HG02642 (cell line): ENCODE results near the gene MTUS2.

Experiments
- ATAC-seq: cut with Tn5 transposase; IDR thresholded peaks from one replicate; pipeline ENCODE4 v1.9.1; 2021; ENCODE audit warnings: mild to moderate bottlenecking; ENCODE audit not compliant: unreplicated experiment, poor library complexity

MTUS2 gene

DNA sequence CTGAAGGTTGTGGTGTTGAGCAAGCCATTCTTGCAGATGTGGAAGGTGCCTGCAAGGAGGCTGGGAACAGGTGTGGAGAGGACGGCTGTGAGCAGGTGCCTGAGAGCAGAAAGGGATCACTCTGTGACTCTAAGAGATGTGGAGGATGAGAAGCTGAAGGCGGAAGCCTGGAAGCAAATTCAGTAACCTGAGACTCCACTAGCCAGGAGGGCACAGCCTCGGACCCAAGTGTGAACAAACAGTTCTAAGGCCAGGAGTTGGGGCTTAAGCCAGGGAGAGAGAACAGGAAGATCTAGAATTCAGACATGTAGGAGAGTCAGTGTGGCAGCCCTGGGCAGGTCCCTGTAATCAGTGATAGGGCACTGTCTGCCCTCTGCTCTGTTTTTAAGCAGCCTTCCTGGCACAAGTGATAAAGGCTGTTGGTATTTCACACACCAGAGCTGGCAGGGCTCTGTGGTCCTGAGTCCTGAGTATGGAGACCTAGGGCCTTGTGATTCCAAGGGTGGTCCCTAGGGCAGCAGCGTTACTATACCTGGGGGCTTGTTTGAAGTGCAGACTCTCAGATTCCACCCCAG lies 644.1 kb downstream of the MTUS2 start:
- no peak for ATAC-seq

DNA sequence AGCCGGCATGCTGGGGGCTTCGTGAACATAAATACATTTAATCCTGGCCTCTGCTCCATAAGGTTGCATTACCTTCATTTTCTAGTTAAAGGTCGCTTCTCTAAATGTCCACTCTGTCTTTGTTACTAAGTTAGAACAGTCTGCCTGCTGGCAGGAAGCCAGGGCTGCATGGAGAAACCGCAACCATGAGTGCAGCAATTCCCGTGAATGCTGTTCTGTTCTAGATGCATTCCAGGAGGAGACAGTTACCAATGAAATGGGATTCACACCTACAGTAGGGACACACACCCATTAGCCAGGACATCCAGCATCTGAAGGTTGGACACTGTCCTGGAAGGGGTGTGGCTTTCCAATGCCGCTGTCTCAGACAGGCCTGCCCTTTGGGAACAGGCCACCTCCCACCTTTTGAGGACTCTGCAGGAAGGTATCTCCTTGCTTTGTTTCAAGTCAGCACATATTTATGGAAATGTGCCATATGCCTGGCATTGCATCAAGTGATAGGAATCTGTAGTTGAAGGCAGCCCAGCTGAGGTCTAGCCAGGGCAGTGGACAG lies 645.7 kb downstream of the MTUS2 start:
- no peak for ATAC-seq

DNA sequence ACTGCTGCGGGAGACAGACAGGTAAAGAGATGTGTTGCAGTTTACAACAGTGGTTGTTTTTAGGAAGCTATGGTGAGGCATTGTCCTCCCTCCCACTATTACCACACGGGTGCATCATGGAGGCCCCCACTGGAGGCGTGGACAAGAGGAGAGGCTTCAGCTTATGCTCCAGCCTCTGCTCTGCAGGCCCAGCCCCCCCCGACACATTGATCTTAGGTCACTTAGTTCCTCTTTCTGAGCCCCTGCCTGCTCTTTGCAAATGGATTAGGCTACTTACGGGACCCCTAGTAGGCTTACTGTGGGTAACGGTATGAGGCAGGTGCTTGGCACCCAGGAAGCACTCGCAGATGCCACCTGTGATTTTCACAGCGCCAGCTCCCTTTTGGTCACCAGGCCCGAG lies 651.4 kb downstream of the MTUS2 start:
- ATAC-seq = no peak

DNA sequence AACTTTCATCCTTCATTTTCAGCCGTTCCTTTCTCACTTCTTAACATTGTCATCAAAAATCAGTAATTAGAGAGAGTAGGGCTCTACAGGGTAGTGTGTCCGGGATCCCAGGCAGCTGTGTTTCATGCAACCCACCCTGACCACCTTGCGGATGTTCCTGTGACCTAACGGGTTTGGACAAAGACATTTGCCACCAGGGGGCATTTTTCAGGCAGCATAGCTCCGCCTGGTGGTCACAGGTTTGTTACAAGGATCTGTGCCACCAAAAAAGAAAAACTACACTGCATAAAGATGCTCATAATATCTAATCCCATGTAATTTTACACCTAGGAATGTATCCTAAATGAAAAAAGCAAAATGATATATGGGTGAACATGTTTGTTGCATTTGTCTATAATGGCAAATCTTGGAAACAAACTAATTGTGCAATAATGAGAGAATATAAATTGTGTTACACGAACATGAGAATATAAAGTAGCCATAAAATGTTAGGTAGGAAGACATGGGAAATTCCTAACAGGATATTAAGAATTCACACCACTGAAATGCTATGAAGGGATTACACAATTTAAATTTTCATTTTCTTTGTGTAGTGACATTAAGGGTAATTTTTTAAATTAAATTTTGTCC lies 652.3 kb downstream of the MTUS2 start:
- ATAC-seq = peak; percentile 70

DNA sequence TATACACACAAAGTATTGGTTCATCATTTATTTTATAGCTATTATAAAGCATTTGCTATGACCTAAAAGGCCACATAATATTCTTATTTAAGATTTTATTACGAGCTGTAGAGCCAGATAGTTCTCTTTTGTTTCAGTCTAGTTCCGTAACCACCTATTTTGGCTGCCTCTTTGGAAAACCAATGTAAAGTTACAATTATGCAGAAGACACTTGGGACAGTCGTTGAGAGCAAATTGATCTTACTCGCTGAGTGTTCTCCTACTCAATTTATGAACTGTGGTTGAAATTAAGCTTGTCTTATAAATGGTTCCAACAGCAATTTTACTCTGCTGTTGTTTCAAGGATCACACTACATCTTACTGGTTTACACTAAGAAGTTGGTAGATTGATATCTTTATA lies 653.0 kb downstream of the MTUS2 start:
- ATAC-seq = no peak

DNA sequence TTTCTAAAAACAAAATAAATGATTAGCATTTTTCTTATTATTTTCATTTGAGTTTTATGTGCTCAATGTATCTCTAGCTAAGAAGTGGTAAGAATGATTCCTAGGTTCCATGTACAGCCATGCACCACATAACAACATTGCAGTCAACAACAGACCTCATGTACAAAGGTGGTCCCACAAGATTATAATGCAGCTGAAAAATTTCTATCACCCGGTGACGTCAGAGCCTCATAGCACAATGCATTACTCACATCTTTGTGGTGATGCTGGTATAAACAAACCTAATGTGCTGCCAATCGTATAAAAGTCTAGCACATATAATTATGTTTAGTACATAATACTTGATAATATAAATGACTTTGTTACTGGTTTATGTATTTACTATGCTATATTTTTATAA lies 654.9 kb downstream of the MTUS2 start:
- no peak for ATAC-seq

DNA sequence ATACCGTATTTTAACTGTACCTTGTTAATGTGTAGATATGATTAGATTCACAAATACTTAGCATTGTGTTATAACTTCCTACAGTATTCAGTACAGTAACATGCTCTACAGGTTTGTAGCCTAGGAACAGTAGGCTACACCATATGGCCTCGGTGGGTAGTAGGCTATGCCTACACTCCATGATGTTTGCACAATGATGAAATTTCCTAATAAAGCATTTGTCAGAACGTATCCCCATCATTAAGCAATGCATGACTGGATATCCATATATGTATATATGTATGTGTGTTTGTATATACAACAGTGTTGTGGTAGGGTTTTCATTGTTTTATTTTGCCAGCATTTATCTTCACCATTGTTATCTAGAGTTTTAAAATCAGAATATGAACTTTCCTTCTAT lies 655.9 kb downstream of the MTUS2 start:
- no peak for ATAC-seq

DNA sequence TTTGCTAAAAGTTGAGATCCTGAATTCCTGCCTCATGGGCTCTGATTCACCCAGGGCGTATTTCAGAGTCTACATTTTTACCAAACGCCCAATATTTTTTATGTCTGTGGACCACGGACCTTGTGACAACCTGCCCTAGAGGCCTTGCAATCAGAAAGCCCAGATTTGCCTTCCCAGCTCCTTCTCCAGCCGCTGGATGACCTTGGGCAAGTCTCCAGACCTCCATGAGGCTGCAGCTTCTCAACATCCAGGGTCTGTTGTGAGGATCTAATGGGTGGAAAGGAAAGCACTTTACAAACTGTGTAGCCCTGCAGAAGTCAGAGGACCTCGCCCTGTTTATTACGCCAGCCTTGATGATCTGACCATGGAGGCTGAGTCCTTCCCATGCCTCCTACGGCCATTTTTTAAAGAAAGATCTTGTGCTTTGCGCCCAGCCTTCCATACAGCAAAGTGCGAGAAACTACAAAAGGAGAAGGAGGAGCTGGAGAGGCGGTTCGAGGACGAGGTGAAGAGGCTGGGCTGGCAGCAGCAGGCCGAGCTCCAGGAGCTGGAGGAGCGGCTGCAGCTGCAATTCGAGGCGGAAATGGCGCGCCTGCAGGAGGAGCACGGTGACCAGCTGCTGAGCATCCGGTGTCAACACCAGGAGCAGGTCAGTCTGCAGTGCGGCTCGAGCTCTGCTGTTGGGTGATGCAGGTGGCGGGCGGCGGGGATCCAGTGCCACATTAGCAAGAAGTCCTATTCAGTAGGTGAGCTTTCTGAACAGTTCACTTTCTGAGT lies 659.8 kb downstream of the MTUS2 start:
- ATAC-seq = no peak

DNA sequence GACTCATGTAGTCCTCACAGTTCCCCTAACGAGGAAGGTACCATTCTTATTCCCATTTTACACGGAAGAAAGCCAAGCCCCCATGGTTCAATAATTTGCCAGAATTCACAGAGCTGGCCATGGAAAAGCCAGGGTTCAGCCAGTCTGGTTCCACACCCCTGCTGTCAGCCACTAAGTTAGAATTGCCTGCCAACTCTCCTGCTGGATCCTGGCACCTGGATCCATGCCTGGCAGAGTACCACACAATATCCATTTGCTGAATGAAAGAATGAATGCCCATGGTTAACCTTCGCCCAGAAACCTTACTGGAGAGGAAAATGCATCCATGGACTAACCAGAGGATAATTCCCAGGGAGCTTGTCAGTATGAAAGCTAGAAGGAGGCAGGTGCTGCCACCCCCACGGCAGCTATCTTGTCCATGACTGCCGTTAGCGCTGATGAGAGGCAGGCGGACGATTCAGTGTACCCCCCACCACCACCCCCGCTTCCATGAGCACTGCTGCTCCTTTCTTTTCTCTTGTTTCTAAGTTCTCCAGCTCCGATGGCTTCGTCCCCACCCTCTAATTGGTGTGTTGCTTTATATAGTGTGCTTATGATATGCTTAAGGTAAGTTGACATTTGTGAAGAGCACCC lies 660.9 kb downstream of the MTUS2 start:
- ATAC-seq = no peak

DNA sequence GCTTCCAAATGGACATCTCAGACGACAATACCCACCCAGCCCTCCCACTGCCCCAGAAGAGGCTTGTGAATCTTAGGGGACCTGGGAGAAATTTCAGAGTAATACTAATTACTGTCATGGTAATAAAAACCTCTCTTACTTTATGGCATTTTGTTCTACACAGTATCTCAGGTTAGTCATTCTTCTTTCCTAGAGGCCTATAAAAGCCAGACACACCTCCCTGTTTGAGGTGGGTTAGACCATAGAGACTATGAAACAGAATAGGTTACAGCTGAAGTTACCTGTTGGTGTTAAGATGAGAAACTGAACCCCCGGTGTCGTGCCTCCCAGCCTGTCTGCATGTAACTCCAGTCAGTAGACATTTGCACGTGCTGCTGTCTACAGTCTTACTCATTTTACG lies 661.5 kb downstream of the MTUS2 start:
- no peak for ATAC-seq

DNA sequence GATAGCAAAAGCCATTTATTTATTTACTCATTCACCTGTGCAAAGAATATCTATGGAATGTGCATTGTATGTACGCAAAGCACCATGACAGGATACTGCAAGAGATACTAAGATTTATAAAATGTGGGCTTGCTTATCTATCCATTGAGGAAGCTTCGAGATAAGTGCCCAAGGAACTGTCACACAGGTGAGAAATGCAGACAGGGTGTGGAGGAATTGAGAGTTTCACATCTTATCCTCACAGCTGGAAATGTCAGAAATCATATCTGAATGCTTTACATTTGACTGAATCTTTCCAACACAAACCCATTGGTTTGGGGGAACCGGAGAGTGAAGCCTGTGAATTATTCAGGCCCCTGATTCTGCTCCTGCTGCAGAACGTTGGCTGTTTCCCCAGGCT lies 662.4 kb downstream of the MTUS2 start:
- no peak for ATAC-seq

DNA sequence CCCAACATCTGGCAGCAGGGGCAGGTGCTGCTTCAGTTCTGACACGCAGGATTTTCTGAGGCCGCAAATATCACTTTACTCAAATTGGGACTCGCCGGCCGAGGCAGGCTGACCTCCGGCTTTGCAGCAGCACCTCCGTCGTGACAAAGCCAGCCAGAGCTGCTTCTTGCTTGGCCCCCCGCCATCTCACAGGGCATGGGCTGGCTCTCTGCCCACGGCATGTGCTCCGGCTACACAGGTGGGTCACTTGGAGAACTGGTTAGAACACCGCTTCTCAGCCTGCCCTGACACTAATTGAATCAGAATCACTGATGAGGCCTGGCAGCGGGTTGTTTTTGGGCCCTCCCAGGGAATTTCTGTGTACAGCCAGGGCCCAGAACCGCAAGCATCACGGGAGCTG lies 663.1 kb downstream of the MTUS2 start:
- ATAC-seq = no peak

DNA sequence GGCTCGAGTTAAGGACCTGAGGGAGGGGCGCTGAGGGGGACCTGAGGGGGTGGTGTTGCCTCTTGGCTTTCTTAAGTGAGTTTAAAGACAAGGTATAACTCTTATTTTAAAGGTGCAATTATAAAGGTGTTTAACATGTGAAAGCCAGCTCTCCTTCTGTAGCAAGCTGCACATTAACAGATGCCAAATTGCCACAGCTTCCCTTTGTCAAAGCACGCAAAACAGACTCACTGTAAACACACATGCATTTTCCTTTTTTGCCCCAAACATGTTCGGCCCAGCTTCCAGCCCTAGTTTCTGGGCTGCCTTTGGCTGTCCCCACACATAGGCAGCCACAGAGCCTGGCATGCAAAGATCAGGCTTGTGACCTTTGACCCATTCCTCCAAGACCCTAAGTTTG lies 663.5 kb downstream of the MTUS2 start:
- no peak for ATAC-seq

DNA sequence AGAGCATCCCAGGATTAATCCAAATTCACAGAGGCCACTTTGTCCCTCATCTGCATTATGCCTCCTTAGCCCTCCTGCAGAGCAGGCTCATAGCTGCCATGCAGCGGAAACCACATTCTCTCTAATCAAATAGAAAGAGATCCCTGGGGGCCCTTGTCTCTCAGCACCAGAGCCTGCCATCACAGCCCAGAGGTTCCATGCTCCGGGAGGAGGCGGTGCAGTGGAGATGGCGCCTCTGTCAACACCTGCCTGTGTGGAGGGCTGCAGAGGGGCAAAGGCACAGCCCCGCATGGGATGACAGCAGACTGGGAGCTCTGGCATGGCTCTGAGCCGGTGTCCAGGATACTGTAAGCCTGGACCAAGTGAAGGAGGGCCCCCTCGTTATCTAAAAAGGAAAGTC lies 664.1 kb downstream of the MTUS2 start:
- ATAC-seq = no peak

DNA sequence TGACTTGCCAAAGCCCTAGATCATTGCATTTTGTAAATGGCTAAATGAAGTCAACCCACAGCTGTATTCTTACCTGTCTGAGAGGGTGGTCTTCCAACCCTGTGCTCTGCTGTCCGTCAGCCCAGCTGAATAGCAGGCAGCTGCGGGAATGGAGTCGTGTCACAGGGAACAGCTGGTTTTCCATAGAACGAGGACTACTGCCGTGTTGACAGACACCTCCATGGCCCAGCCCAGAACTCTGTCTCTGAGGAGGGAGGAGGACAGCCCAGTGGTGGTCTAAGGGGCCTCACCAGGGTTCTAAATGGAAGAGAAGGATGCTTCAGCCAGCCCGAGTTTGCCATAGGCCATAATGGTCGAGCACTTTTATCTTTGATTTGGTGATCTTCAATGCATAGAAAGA lies 664.7 kb downstream of the MTUS2 start:
- no peak for ATAC-seq

DNA sequence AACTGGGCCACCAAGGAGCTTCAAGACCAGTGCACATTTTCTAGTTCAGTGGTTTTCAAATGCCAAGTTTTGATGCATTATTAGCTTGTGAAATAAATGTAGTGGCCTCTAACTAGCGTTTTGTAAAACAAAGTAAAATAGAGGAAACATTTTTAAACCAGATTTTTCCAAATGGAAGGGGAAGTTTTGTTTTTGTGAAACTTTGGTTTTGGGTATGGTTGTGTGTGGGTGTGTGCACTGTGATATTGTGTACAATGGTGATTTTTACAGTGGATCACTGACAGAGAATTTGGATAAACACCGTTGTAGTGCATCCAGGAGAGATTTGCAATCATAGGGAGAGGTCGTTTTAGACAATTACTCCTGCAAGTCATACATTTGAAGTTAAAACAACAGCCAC lies 666.4 kb downstream of the MTUS2 start:
- ATAC-seq = no peak

DNA sequence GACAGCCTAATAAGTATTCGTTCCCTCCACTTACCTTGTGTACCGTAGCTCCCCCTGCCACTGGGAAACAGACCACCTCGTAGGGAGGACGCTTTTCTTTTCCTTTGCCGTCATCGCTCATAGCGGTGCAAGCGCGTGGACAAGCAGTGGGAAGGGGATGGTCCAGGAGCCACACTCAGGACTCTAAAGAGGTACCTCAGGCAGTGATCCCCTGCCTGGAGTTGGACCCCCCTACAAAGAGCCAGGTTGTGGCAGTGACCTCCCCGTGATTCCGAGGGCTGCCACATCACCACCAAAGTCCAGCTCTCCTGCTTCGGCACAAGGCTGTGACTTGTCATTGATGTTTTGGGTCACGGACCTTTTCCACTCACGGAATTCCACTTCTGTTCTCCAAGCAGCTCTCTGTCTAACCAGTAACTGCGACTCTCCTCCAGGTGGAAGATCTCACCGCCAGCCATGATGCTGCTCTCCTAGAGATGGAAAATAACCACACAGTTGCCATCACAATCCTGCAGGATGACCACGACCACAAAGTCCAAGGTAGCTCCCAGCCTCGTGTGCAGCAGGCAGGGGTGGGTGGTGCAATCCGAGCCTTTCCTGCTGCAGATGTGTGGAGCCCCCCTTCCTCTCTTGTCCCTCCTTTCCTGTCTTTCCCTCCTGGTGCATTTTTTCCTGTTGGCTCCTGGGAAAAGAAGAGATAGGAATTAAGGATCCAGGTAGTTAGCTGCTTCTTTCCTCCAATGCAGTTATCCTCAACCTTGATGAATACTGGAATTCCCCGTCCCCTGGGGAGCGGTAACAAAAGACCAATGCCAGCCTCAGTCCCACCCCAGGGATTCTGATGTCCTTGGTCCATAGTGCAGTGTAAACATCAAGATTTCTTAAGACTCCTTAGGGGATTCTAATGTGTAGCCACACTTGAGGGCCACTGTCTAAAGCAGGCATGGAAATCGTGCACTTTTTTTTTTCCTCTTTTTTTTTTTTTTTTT lies 667.6 kb downstream of the MTUS2 start:
- no peak for ATAC-seq

DNA sequence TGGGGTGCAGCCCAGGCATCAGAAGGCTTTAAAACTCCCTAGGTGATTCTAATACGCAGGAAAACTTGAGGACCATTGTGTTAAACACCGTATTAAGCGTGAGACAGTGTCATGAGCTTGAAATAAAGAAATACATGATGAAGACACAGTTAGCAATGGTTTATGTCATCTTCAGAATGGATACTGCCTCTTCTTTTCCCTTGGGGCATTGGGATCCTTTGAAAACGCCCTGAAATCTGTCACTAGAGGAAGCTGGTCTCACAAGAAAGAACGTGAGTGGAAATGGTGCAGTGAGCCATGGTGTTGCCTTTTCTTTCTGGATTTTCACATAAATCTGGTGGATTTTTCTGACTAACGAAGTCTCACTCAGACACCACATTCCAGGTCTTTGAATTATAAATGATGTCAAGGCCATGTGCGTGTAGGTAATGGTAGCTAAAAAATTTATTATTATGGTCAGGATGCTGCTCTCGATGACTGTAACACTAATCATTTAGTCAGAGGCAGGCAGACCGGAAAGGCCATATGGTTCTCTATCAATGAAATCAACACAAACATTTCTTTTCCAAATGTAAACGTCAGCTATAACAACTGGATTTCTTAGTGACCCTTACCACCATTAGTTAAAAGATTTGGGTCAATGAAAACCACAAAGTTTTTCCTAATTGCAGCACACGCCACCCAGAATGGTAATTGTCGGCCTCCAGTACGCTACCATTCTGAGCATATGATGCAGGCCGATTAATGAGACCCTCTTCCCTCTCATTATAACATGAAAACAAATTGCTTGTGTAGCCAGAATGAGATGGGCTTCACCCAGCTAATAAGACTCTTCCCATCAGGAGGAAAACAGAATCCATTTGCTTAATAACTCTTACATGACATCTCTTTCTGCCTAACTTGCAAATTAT lies 669.8 kb downstream of the MTUS2 start:
- no peak for ATAC-seq

DNA sequence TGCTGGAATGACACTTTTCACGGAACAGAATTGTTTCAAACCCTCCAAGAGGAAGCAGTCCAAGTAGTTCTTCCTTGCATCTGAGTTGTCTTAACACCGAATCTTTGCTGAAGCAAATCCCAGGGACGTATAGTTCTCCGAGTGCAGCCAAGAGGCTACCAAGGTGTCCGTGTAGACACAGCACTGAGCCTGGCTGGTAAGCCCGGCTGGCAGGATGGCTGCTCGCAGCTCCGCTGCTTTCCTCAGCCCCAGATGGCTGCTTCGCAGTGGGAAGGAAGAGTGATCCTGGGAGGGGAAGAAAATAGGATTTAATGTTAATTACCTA lies 670.4 kb downstream of the MTUS2 start:
- no peak for ATAC-seq
